AG04449 (cell line): ENCODE data around the gene ARHGEF26.

Experiments used
- CTCF ChIA-PET: fragments of 350-600 bp; formaldehyde crosslinking; extraction: SDS; loops from one replicate; lab custom pipeline; 2021; ENCODE audit warnings: antibody characterized with exemption; lab: Yijun Ruan, JAX
- POLR2A ChIA-PET: fragments of 400-600, 350-600 bp; formaldehyde crosslinking; extraction: SDS; loops from one replicate; lab custom pipeline; 2020; ENCODE audit warnings: antibody characterized with exemption, inconsistent platforms; lab: Yijun Ruan, JAX
- DNase-seq: peaks from one replicate; pipeline ENCODE4 v3.0.0-alpha.2; 2010; ENCODE audit warnings: low read depth, low spot score
- H3K4me3 ChIP-seq: 2 replicates; pipeline ENCODE4 v1.5.1; 2011; ENCODE audit warnings: low read depth, mild to moderate bottlenecking, control low read depth, low read length
- CTCF ChIP-seq: IDR thresholded peaks from one replicate; pipeline ENCODE4 v1.5.1; 2011; ENCODE audit warnings: mild to moderate bottlenecking, moderate library complexity, low read length, control low read depth, inconsistent platforms; ENCODE audit not compliant: insufficient read depth; ENCODE audit errors: missing control alignments

Gene ARHGEF26

GRCh38 chr3:154240235-154240634 lies 119.0 kb downstream of the ARHGEF26 start:
- CTCF ChIA-PET, result interaction anchor here (1.1 to 1.7 kb wide), 2 partner anchors 12 to 13 kb away, joined by 4 to 8 read pairs; no protein-coding TSS in a partner anchor
- no peak for TF ChIP-seq CTCF
- no peak overlapping the region for H3K4me3 ChIP-seq
- POLR2A ChIA-PET, result no interaction called here
- DNase-seq, result no peak

GRCh38 chr3:154241496-154241895 lies 120.3 kb downstream of the ARHGEF26 start:
- no peak for TF ChIP-seq CTCF
- DNase-seq, result no peak
- POLR2A ChIA-PET, result no interaction called here
- CTCF ChIA-PET, result interaction anchor here (0.6 to 1.1 kb wide), 3 partner anchors 11 to 12 kb away, joined by 3 to 4 read pairs (median 3); no protein-coding TSS in a partner anchor
- H3K4me3 ChIP-seq, result no peak overlapping the region

GRCh38 chr3:154242766-154243165 lies 121.6 kb downstream of the ARHGEF26 start:
- DNase-seq, result no peak
- H3K4me3 ChIP-seq, result no peak overlapping the region
- ChIA-PET CTCF (interaction anchor here (2.8 kb wide), 1 partner anchor 11 kb away, joined by 30 read pairs; no protein-coding TSS in a partner anchor), POLR2A (no interaction called here)
- TF ChIP-seq CTCF, result no peak

GRCh38 chr3:154243353-154243752 lies 122.2 kb downstream of the ARHGEF26 start:
- POLR2A ChIA-PET, result no interaction called here
- no peak for DNase-seq
- CTCF ChIA-PET, result interaction anchor here (0.6 to 2.8 kb wide), 2 partner anchors 10 to 28 kb away, joined by 5 to 30 read pairs; no protein-coding TSS in a partner anchor
- TF ChIP-seq CTCF, result no peak
- H3K4me3 ChIP-seq, result no peak overlapping the region

- DNase-seq, result no peak
- no peak overlapping the region for H3K4me3 ChIP-seq
- no peak for TF ChIP-seq CTCF
- CTCF ChIA-PET, result interaction anchor here (2.8 kb wide), 1 partner anchor 9 kb away, joined by 30 read pairs; no protein-coding TSS in a partner anchor
- POLR2A ChIA-PET, result no interaction called here
Observed at GRCh38 chr3:154244644-154245043, 123.5 kb downstream of the ARHGEF26 start.

GRCh38 chr3:154247806-154248415 lies 126.7 kb downstream of the ARHGEF26 start:
- DNase-seq, result no peak
- POLR2A ChIA-PET, result no interaction called here
- TF ChIP-seq CTCF, result no peak
- CTCF ChIA-PET, result no interaction called here
- H3K4me3 ChIP-seq, result no peak overlapping the region
